Panc1 (cell line): ENCODE measurements around the gene UMOD.

Source experiments
- POLR2AphosphoS5 ChIP-seq: IDR thresholded peaks from 2 replicates; pipeline ENCODE4 v1.6.1; 2012; ENCODE audit warnings: mild to moderate bottlenecking, low read depth, low read length, moderate library complexity
- REST ChIP-seq, 2 experiments: IDR thresholded peaks; 2 replicates each; pipeline ENCODE4 v1.6.1; 2011 to 2012; ENCODE audit warnings: low read depth in 2 of 2, control low read depth in 1 of 2, low read length in 1 of 2, mild to moderate bottlenecking in 1 of 2, moderate library complexity in 1 of 2; ENCODE audit not compliant: insufficient read depth in 1 of 2
- SIN3A ChIP-seq: IDR thresholded peaks from 2 replicates; pipeline ENCODE4 v1.6.1; 2012; ENCODE audit warnings: low read depth, mild to moderate bottlenecking, low read length, moderate library complexity, borderline replicate concordance; ENCODE audit not compliant: insufficient read depth
- TCF7L2 ChIP-seq: IDR thresholded peaks from 2 replicates; pipeline ENCODE4 v1.6.1; 2011; ENCODE audit warnings: mild to moderate bottlenecking, low read depth, low read length, inconsistent platforms
- TF ChIP-seq, protein P1 (sequence below): fragments of 450-650 bp; IDR thresholded peaks from 2 replicates; pipeline ENCODE4 v1.5.1; 2017; ENCODE audit warnings: mild to moderate bottlenecking

- TF ChIP-seq REST (IDR thresholded peaks at IDR 0.05; ENCODE audit: insufficient read depth in 1 of 2, low read depth in 2 of 2, low read length in 1 of 2) (no peak), POLR2AphosphoS5 (no peak), SIN3A (no peak), TCF7L2 (no peak)
- TF ChIP-seq, protein P1, sequence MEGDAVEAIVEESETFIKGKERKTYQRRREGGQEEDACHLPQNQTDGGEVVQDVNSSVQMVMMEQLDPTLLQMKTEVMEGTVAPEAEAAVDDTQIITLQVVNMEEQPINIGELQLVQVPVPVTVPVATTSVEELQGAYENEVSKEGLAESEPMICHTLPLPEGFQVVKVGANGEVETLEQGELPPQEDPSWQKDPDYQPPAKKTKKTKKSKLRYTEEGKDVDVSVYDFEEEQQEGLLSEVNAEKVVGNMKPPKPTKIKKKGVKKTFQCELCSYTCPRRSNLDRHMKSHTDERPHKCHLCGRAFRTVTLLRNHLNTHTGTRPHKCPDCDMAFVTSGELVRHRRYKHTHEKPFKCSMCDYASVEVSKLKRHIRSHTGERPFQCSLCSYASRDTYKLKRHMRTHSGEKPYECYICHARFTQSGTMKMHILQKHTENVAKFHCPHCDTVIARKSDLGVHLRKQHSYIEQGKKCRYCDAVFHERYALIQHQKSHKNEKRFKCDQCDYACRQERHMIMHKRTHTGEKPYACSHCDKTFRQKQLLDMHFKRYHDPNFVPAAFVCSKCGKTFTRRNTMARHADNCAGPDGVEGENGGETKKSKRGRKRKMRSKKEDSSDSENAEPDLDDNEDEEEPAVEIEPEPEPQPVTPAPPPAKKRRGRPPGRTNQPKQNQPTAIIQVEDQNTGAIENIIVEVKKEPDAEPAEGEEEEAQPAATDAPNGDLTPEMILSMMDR = no peak
These were observed 35.4 kb downstream of the UMOD start for GRCh38 chr16:20317117-20317516.
